AG04449 (cell line): ENCODE data around the gene ZNRF2.

Experiments
- CTCF ChIA-PET: fragments of 350-600 bp; formaldehyde crosslinking; extraction: SDS; loops from one replicate; lab custom pipeline; 2021; ENCODE audit warnings: antibody characterized with exemption; lab: Yijun Ruan, JAX
- POLR2A ChIA-PET: fragments of 400-600, 350-600 bp; formaldehyde crosslinking; extraction: SDS; loops from one replicate; lab custom pipeline; 2020; ENCODE audit warnings: antibody characterized with exemption, inconsistent platforms; lab: Yijun Ruan, JAX
- DNase-seq: peaks from one replicate; pipeline ENCODE4 v3.0.0-alpha.2; 2010; ENCODE audit warnings: low read depth, low spot score
- H3K4me3 ChIP-seq: 2 replicates; pipeline ENCODE4 v1.5.1; 2011; ENCODE audit warnings: low read depth, mild to moderate bottlenecking, control low read depth, low read length
- CTCF ChIP-seq: IDR thresholded peaks from one replicate; pipeline ENCODE4 v1.5.1; 2011; ENCODE audit warnings: mild to moderate bottlenecking, moderate library complexity, low read length, control low read depth, inconsistent platforms; ENCODE audit not compliant: insufficient read depth; ENCODE audit errors: missing control alignments

The ZNRF2 gene

GRCh38 chr7:30244340-30244739 lies 40.1 kb upstream of the ZNRF2 start:
- DNase-seq, result no peak
- CTCF ChIA-PET, result no interaction called here
- TF ChIP-seq CTCF, result no peak
- POLR2A ChIA-PET, result no interaction called here
- H3K4me3 ChIP-seq, result no peak overlapping the region

GRCh38 chr7:30245913-30246312 lies 38.5 kb upstream of the ZNRF2 start:
- DNase-seq, result no peak
- CTCF ChIA-PET, result no interaction called here
- no peak for TF ChIP-seq CTCF
- H3K4me3 ChIP-seq, result no peak overlapping the region
- POLR2A ChIA-PET, result no interaction called here

- no peak overlapping the region for H3K4me3 ChIP-seq
- DNase-seq, result no peak
- ChIA-PET CTCF (no interaction called here), POLR2A (no interaction called here)
- no peak for TF ChIP-seq CTCF
Measured at GRCh38 chr7:30246392-30246791, 38.0 kb upstream of the ZNRF2 start.

GRCh38 chr7:30247541-30248401 lies 36.6 kb upstream of the ZNRF2 start:
- ChIA-PET CTCF (interaction anchor here (1.2 kb wide), 1 partner anchor 166 kb away, joined by 3 read pairs; no protein-coding TSS in a partner anchor), POLR2A (no interaction called here)
- no peak overlapping the region for H3K4me3 ChIP-seq
- TF ChIP-seq CTCF, result no peak
- DNase-seq, result no peak

GRCh38 chr7:30249316-30249715 lies 35.1 kb upstream of the ZNRF2 start:
- no peak overlapping the region for H3K4me3 ChIP-seq
- no peak for DNase-seq
- ChIA-PET POLR2A (no interaction called here), CTCF (no interaction called here)
- TF ChIP-seq CTCF, result no peak

- TF ChIP-seq CTCF, result no peak
- CTCF ChIA-PET, result no interaction called here
- POLR2A ChIA-PET, result no interaction called here
- H3K4me3 ChIP-seq, result no peak overlapping the region
- DNase-seq, result no peak
Measured at GRCh38 chr7:30249986-30250774, 34.2 kb upstream of the ZNRF2 start.
